Activated T-cell treated with anti-CD3 and anti-CD28 coated beads, Interleukin-2, amount 50 U/mL, for 72 hours (primary cell): ENCODE measurements around the gene CDIPT. TPM values are rescaled to one million over a fixed set of nuclear protein-coding genes. Genes with fewer than 3 reads are reported as not detected.
A peak's percentile ranks its signal among the peaks of the same experiment; 100 is the strongest.

Source experiments
- ATAC-seq, 2 donors: fragments of 150-1000 bp; cut with Tn5 transposase; replicated peaks in 1 of 2; 2 replicates each; pipeline ENCODE4 v1.10.0; 2021; ENCODE audit warnings: moderate library complexity in 2 of 2, mild to moderate bottlenecking in 1 of 2
- DNase-seq, 2 donors: peaks; one replicate each; pipeline ENCODE4 v3.0.0; 2021 to 2022; ENCODE audit warnings: mixed read lengths in 1 of 2
- H3K27ac Mint-ChIP-seq: one replicate; pipeline ENCODE4 v1.8.0; 2022; ENCODE audit warnings: mild to moderate bottlenecking, moderate library complexity, mixed read lengths
- H3K27me3 Mint-ChIP-seq: one replicate; pipeline ENCODE4 v1.8.0; 2022; ENCODE audit warnings: low read depth, mixed read lengths
- H3K36me3 Mint-ChIP-seq, 2 donors: one replicate each; pipeline ENCODE4 v1.8.0; 2022; ENCODE audit warnings: mixed read lengths in 2 of 2, mild to moderate bottlenecking in 1 of 2; ENCODE audit not compliant: insufficient read depth in 2 of 2
- H3K4me1 Mint-ChIP-seq: one replicate; pipeline ENCODE4 v1.8.0; 2022; ENCODE audit warnings: low read depth, mixed read lengths
- H3K4me3 Mint-ChIP-seq, 2 donors: one replicate each; pipeline ENCODE4 v1.8.0; 2022; ENCODE audit warnings: mild to moderate bottlenecking in 2 of 2, mixed read lengths in 2 of 2, moderate library complexity in 2 of 2
- H3K9me3 Mint-ChIP-seq, 2 donors: one replicate each; pipeline ENCODE4 v1.8.0; 2022; ENCODE audit warnings: mixed read lengths in 2 of 2
- total RNA-seq, 2 donors: library from RNA; stranded (reverse); gene quantifications; one replicate each; pipeline ENCODE4 v1.2.3, GENCODE V29; 2022

CDIPT gene
- total RNA-seq, 2 donors from 2014 or later, result 48.7 to 56.0 TPM

GRCh38 chr16:29825145-29826044 is 37.6 kb downstream of the CDIPT start:
- H3K4me1 Mint-ChIP-seq, result peaks cover 64% of the 10 kb centered on the region
- H3K36me3 Mint-ChIP-seq, result peaks cover 5 to 7% of the 10 kb centered on the region in 2 donors
- H3K27me3 Mint-ChIP-seq, result no peaks in the 10 kb centered on the region
- H3K9me3 Mint-ChIP-seq, result no peaks in the 10 kb centered on the region
- H3K4me3 Mint-ChIP-seq, result peak overlapping the region; percentile 72 to 75
- DNase-seq, result peak; percentile 73 to 74
- peak; percentile 70 to 73 for ATAC-seq
- peak overlapping the region; percentile 94 for H3K27ac Mint-ChIP-seq

GRCh38 chr16:29824589-29825144 is 38.4 kb downstream of the CDIPT start:
- peaks cover 69% of the 10 kb centered on the region for H3K4me1 Mint-ChIP-seq
- H3K27ac Mint-ChIP-seq, result peak overlapping the region; percentile 94
- H3K27me3 Mint-ChIP-seq, result no peaks in the 10 kb centered on the region
- peak overlapping the region; percentile 72 to 75 for H3K4me3 Mint-ChIP-seq
- H3K36me3 Mint-ChIP-seq, result peaks cover 7 to 11% of the 10 kb centered on the region in 2 donors
- no peaks in the 10 kb centered on the region for H3K9me3 Mint-ChIP-seq
- ATAC-seq, result no peak
- no peak for DNase-seq

GRCh38 chr16:29821643-29822115 is 41.3 kb downstream of the CDIPT start:
- H3K4me3 Mint-ChIP-seq, result peak overlapping the region; percentile 83 to 97

GRCh38 chr16:29820730-29821642 is 42.0 kb downstream of the CDIPT start:
- no peaks in the 10 kb centered on the region for H3K9me3 Mint-ChIP-seq
- DNase-seq, result peak; percentile 74 to 77
- peak overlapping the region; percentile 83 to 97 for H3K4me3 Mint-ChIP-seq
- H3K27ac Mint-ChIP-seq, result peak overlapping the region; percentile 97
- H3K4me1 Mint-ChIP-seq, result peaks cover 78% of the 10 kb centered on the region
- ATAC-seq, result peak; percentile 46 to 59
- H3K27me3 Mint-ChIP-seq, result no peaks in the 10 kb centered on the region
- peaks cover 15 to 30% of the 10 kb centered on the region in 2 donors for H3K36me3 Mint-ChIP-seq

More at GRCh38 chr16:29821643-29822115, 41.3 kb downstream of the CDIPT start:
- Mint-ChIP-seq H3K27me3 (no peaks in the 10 kb centered on the region), H3K9me3 (no peaks in the 10 kb centered on the region), H3K27ac (peak overlapping the region; percentile 97), H3K36me3 (peaks cover 15 to 29% of the 10 kb centered on the region in 2 donors), H3K4me1 (peaks cover 84% of the 10 kb centered on the region)
- DNase-seq (no peak), ATAC-seq (no peak)

- peaks cover 77% of the 10 kb centered on the region for H3K4me1 Mint-ChIP-seq
- H3K36me3 Mint-ChIP-seq, result peaks cover 15 to 30% of the 10 kb centered on the region in 2 donors
- DNase-seq (peak; percentile 61 to 67), ATAC-seq (peak; percentile 15 to 18)
- H3K9me3 Mint-ChIP-seq, result no peaks in the 10 kb centered on the region
- H3K27ac Mint-ChIP-seq, result peak within 1 kb of the TSS; percentile 97
- no peaks in the 10 kb centered on the region for H3K27me3 Mint-ChIP-seq
- H3K4me3 Mint-ChIP-seq, result peak within 1 kb of the TSS; percentile 83 to 97
These were observed 42.7 kb downstream of the CDIPT start, which contains the start of gene MVP for GRCh38 chr16:29820271-29820701. TSS of gene MVP (plus strand) at chr16:29820462. CDS start at chr16:29830550, 10,088 bp downstream.

GRCh38 chr16:29819506-29819905 is 43.5 kb downstream of the CDIPT start:
- Mint-ChIP-seq H3K9me3 (no peaks in the 10 kb centered on the region), H3K36me3 (peaks cover 15 to 30% of the 10 kb centered on the region in 2 donors), H3K4me1 (peaks cover 77% of the 10 kb centered on the region), H3K27me3 (no peaks in the 10 kb centered on the region), H3K4me3 (peak overlapping the region; percentile 83 to 97), H3K27ac (peak overlapping the region; percentile 66)
- DNase-seq, result no peak
- no peak for ATAC-seq

- no peaks in the 10 kb centered on the region for H3K27me3 Mint-ChIP-seq
- H3K9me3 Mint-ChIP-seq, result no peaks in the 10 kb centered on the region
- no peak for ATAC-seq
- H3K36me3 Mint-ChIP-seq, result peaks cover 15 to 30% of the 10 kb centered on the region in 2 donors
- peak in 1 of 2 donors; percentile 15 for DNase-seq
- peaks cover 77% of the 10 kb centered on the region for H3K4me1 Mint-ChIP-seq
- peak overlapping the region; percentile 50 for H3K27ac Mint-ChIP-seq
- peak overlapping the region; percentile 83 to 87 for H3K4me3 Mint-ChIP-seq
These were observed 44.9 kb downstream of the CDIPT start for GRCh38 chr16:29818082-29818481.

GRCh38 chr16:29816694-29817441 is 46.2 kb downstream of the CDIPT start:
- H3K36me3 Mint-ChIP-seq, result peaks cover 15 to 27% of the 10 kb centered on the region in 2 donors
- H3K9me3 Mint-ChIP-seq, result no peaks in the 10 kb centered on the region
- peak overlapping the region; percentile 89 for H3K27ac Mint-ChIP-seq
- no peaks in the 10 kb centered on the region for H3K27me3 Mint-ChIP-seq
- DNase-seq (peak; percentile 68 to 74), ATAC-seq (peak; percentile 27 to 33)
- peak overlapping the region; percentile 91 to 99 for H3K4me3 Mint-ChIP-seq
- H3K4me1 Mint-ChIP-seq, result peaks cover 77% of the 10 kb centered on the region

- H3K9me3 Mint-ChIP-seq, result no peaks in the 10 kb centered on the region
- H3K4me3 Mint-ChIP-seq, result peak within 1 kb of the TSS; percentile 91 to 99
- H3K4me1 Mint-ChIP-seq, result peaks cover 82% of the 10 kb centered on the region
- peak within 1 kb of the TSS; percentile 91 for H3K27ac Mint-ChIP-seq
- DNase-seq (peak; percentile 98 to 99), ATAC-seq (peak; percentile 74 to 78)
- H3K27me3 Mint-ChIP-seq, result no peaks in the 10 kb centered on the region
- peaks cover 14 to 28% of the 10 kb centered on the region in 2 donors for H3K36me3 Mint-ChIP-seq
These were observed 47.0 kb downstream of the CDIPT start, which contains the start of gene PAGR1 for GRCh38 chr16:29815793-29816693. TSS of gene PAGR1 (plus strand) at chr16:29816152. CDS start at chr16:29816526, 374 bp downstream.

- H3K36me3 Mint-ChIP-seq, result peaks cover 10 to 27% of the 10 kb centered on the region in 2 donors
- H3K4me1 Mint-ChIP-seq, result peaks cover 91% of the 10 kb centered on the region
- ATAC-seq (no peak), DNase-seq (peak in 1 of 2 donors; percentile 41)
- peak overlapping the region; percentile 91 to 99 for H3K4me3 Mint-ChIP-seq
- H3K27me3 Mint-ChIP-seq, result no peaks in the 10 kb centered on the region
- no peaks in the 10 kb centered on the region for H3K9me3 Mint-ChIP-seq
- peak overlapping the region; percentile 91 for H3K27ac Mint-ChIP-seq
These were observed 47.8 kb downstream of the CDIPT start for GRCh38 chr16:29815032-29815721.
